ENCODE results near the gene TACR1. TPM values are rescaled to one million over a fixed set of nuclear protein-coding genes. Genes with fewer than 3 reads are reported as not detected.

The TACR1 gene
- polyA plus RNA-seq, 1 donor from 2014 or later: 0.78 TPM

- H3F3A ChIP-seq (ENCODE audit: insufficient read depth, low read length, poor library complexity, severe bottlenecking): no peaks in the 10 kb centered on the region
- H3K79me2 ChIP-seq (replicated peaks; ENCODE audit: insufficient read depth, low read length): no peaks in the 10 kb centered on the region
- H4K20me1 ChIP-seq (ENCODE audit: insufficient read depth): no peaks in the 10 kb centered on the region
- H3K4me3 ChIP-seq (ENCODE audit: low read length): no peak overlapping the region
- no peaks in the 10 kb centered on the region for H3K9me2 ChIP-seq (ENCODE audit: insufficient read depth, low read length)
- no peaks in the 10 kb centered on the region for H3K27me3 ChIP-seq (ENCODE audit: insufficient read depth, low read depth, low read length)
- no peak overlapping the region for H2AFZ ChIP-seq (ENCODE audit: low read depth, low read length)
- no peak overlapping the region for H3K4me2 ChIP-seq (ENCODE audit: low read length)
- H3K27ac ChIP-seq (ENCODE audit: low read length): no peak overlapping the region
- no peaks in the 10 kb centered on the region for H3K36me3 ChIP-seq (ENCODE audit: insufficient read depth, low read length)
- H3K9ac ChIP-seq (ENCODE audit: low read length): no peak overlapping the region
- TF ChIP-seq EZH2 (IDR thresholded peaks at IDR 0.05; ENCODE audit: borderline replicate concordance, insufficient read depth, low read length, poor library complexity, severe bottlenecking) (no peak), EP300 (conservative IDR thresholded peaks at IDR 0.05; ENCODE audit: poor library complexity, severe bottlenecking) (no peak), TAF1 (IDR thresholded peaks at IDR 0.05; ENCODE audit: low read depth) (no peak), REST (IDR thresholded peaks at IDR 0.05; ENCODE audit: borderline replicate concordance) (no peak), POLR2AphosphoS5 (IDR thresholded peaks at IDR 0.05) (no peak), SMC3 (conservative IDR thresholded peaks at IDR 0.05; ENCODE audit: poor library complexity) (no peak), MXI1 (conservative IDR thresholded peaks at IDR 0.05; ENCODE audit: poor library complexity, severe bottlenecking) (no peak), CTCF (IDR thresholded peaks at IDR 0.05; ENCODE audit: poor library complexity, severe bottlenecking) (no peak), RAD21 (conservative IDR thresholded peaks at IDR 0.05) (no peak)
- peaks cover 5% of the 10 kb centered on the region for H3K9me3 ChIP-seq (ENCODE audit: low read length)
Measured at GRCh38 chr2:75246441-75247167, 47.3 kb upstream of the TACR1 start.

- Histone ChIP-seq H3F3A (ENCODE audit: insufficient read depth, low read length, poor library complexity, severe bottlenecking) (no peaks in the 10 kb centered on the region), H3K9ac (ENCODE audit: low read length) (no peak overlapping the region), H3K27me3 (ENCODE audit: insufficient read depth, low read depth, low read length) (no peaks in the 10 kb centered on the region), H3K9me2 (ENCODE audit: insufficient read depth, low read length) (no peaks in the 10 kb centered on the region), H3K27ac (ENCODE audit: low read length) (no peak overlapping the region), H3K4me2 (ENCODE audit: low read length) (no peak overlapping the region), H3K36me3 (ENCODE audit: insufficient read depth, low read length) (no peaks in the 10 kb centered on the region), H3K4me3 (ENCODE audit: low read length) (no peak overlapping the region), H2AFZ (ENCODE audit: low read depth, low read length) (no peak overlapping the region), H4K20me1 (ENCODE audit: insufficient read depth) (no peaks in the 10 kb centered on the region), H3K79me2 (replicated peaks; ENCODE audit: insufficient read depth, low read length) (no peaks in the 10 kb centered on the region), H3K9me3 (ENCODE audit: low read length) (no peaks in the 10 kb centered on the region)
- TF ChIP-seq TAF1 (IDR thresholded peaks at IDR 0.05; ENCODE audit: low read depth) (no peak), REST (IDR thresholded peaks at IDR 0.05; ENCODE audit: borderline replicate concordance) (no peak), CTCF (IDR thresholded peaks at IDR 0.05; ENCODE audit: poor library complexity, severe bottlenecking) (no peak), POLR2AphosphoS5 (IDR thresholded peaks at IDR 0.05) (no peak), MXI1 (conservative IDR thresholded peaks at IDR 0.05; ENCODE audit: poor library complexity, severe bottlenecking) (no peak)
Measured at GRCh38 chr2:75243219-75243618, 43.9 kb upstream of the TACR1 start.
